SK-N-SH (cell line): ENCODE data around the gene TBX20. TPM values are rescaled to one million over a fixed set of nuclear protein-coding genes. Genes with fewer than 3 reads are reported as not detected.

Source experiments
- CTCF ChIA-PET: fragments of 300-600, 350-600 bp; formaldehyde crosslinking; extraction: SDS; loops from one replicate; lab custom pipeline; 2021; lab: Yijun Ruan, JAX
- POLR2A ChIA-PET: fragments of 350-600 bp; sonication (Branson Sonifier 250); formaldehyde crosslinking; extraction: SDS; loops from one replicate; lab custom pipeline; 2020; ENCODE audit warnings: antibody characterized with exemption, inconsistent platforms; lab: Yijun Ruan, JAX
- DNase-seq: peaks from one replicate; pipeline ENCODE4 v3.0.0; 2012
- H2AFZ ChIP-seq: fragments of 200-600 bp; sonication (generic); 2 replicates; pipeline ENCODE4 v1.8.1; 2016; ENCODE audit warnings: antibody characterized with exemption, mild to moderate bottlenecking, low read depth
- H3F3A ChIP-seq: fragments of 200-600 bp; sonication (generic); replicated peaks from 2 replicates; pipeline ENCODE3; 2016; ENCODE audit warnings: antibody characterized with exemption, mild to moderate bottlenecking; ENCODE audit not compliant: insufficient read depth
- H3K27ac ChIP-seq, 2 experiments: fragments of 200-500 bp in 1 of 2; fragments of 200-600 bp in 1 of 2; sonication (Bioruptor generic) in 1 of 2; sonication (generic), shearing (Covaris generic) in 1 of 2; 2 replicates each; pipeline versions ENCODE4 v1.5.1 to v1.6.1; 2014 to 2016; ENCODE audit warnings: low read depth in 2 of 2, inconsistent platforms in 1 of 2, low read length in 1 of 2, mild to moderate bottlenecking in 1 of 2, mixed read lengths in 1 of 2
- H3K27me3 ChIP-seq: fragments of 200-600 bp; sonication (generic), shearing (Covaris generic); 2 replicates; pipeline ENCODE4 v1.6.1; 2016; ENCODE audit warnings: mixed run types; ENCODE audit not compliant: insufficient read depth
- H3K36me3 ChIP-seq, 2 experiments: fragments of 200-500 bp in 1 of 2; fragments of 200-600 bp in 1 of 2; sonication (Bioruptor generic) in 1 of 2; sonication (generic) in 1 of 2; replicated peaks in 1 of 2; 2 replicates each; pipeline versions ENCODE3 to v1.5.1; 2014 to 2016; ENCODE audit warnings: low read length in 1 of 2, mild to moderate bottlenecking in 1 of 2; ENCODE audit not compliant: insufficient read depth in 2 of 2, control insufficient read depth in 1 of 2
- H3K4me1 ChIP-seq, 2 experiments: fragments of 200-500 bp in 1 of 2; fragments of 200-600 bp in 1 of 2; sonication (Bioruptor generic) in 1 of 2; sonication (generic), shearing (Covaris generic) in 1 of 2; 2 replicates each; pipeline versions ENCODE4 v1.5.1 to v1.6.1; 2014 to 2016; ENCODE audit warnings: low read depth in 1 of 2, low read length in 1 of 2, mixed run types in 1 of 2; ENCODE audit not compliant: insufficient read depth in 2 of 2, control insufficient read depth in 1 of 2
- H3K4me2 ChIP-seq: fragments of 200-600 bp; sonication (generic), shearing (Covaris generic); 2 replicates; pipeline ENCODE4 v1.6.1; 2017; ENCODE audit warnings: mixed run types
- H3K4me3 ChIP-seq, 2 experiments: fragments of 200-500 bp in 1 of 2; fragments of 200-600 bp in 1 of 2; sonication (Bioruptor generic) in 1 of 2; sonication (generic), shearing (Covaris generic) in 1 of 2; 2 replicates each; pipeline versions ENCODE4 v1.5.1 to v1.8.1; 2014 to 2016; ENCODE audit warnings: low read depth in 2 of 2, inconsistent platforms in 1 of 2, low read length in 1 of 2, mild to moderate bottlenecking in 1 of 2, mixed read lengths in 1 of 2, moderate library complexity in 1 of 2
- H3K79me2 ChIP-seq: fragments of 200-600 bp; sonication (generic); 2 replicates; pipeline ENCODE4 v1.8.1; 2017; ENCODE audit warnings: mild to moderate bottlenecking; ENCODE audit not compliant: insufficient read depth
- H3K9ac ChIP-seq: fragments of 200-600 bp; sonication (generic); 2 replicates; pipeline ENCODE4 v1.6.1; 2017; ENCODE audit warnings: mixed run types
- H3K9me2 ChIP-seq: fragments of 200-600 bp; sonication (generic); 2 replicates; pipeline ENCODE4 v1.6.1; 2017; ENCODE audit warnings: mixed run types
- H3K9me3 ChIP-seq: fragments of 200-600 bp; sonication (generic); 2 replicates; pipeline ENCODE4 v1.6.1; 2017; ENCODE audit warnings: mixed run types, mild to moderate bottlenecking, moderate library complexity
- H4K20me1 ChIP-seq: fragments of 200-600 bp; sonication (generic); 2 replicates; pipeline ENCODE4 v1.6.1; 2017; ENCODE audit warnings: mild to moderate bottlenecking, mixed run types; ENCODE audit not compliant: insufficient read depth
- CTCF ChIP-seq: fragments of 200-600 bp; sonication (generic); IDR thresholded peaks from 2 replicates; pipeline ENCODE4 v1.6.1; 2017; ENCODE audit warnings: antibody characterized with exemption, mild to moderate bottlenecking, moderate library complexity
- ELF1 ChIP-seq: IDR thresholded peaks from 2 replicates; pipeline ENCODE4 v1.4.0; 2012
- EP300 ChIP-seq, 2 experiments: IDR thresholded peaks; 2 replicates each; pipeline versions ENCODE4 v1.4.0 to v1.6.1; 2012; ENCODE audit warnings: borderline replicate concordance in 1 of 2, low read depth in 1 of 2, low read length in 1 of 2
- EZH2phosphoT487 ChIP-seq: fragments of 200-600 bp; sonication (generic); IDR thresholded peaks from 2 replicates; pipeline ENCODE4 v1.6.1; 2017; ENCODE audit warnings: low read depth, mixed run types, mild to moderate bottlenecking, antibody characterized with exemption, moderate library complexity, borderline replicate concordance
- GABPA ChIP-seq: IDR thresholded peaks from 2 replicates; pipeline ENCODE4 v1.4.0; 2012; ENCODE audit warnings: low read depth, mild to moderate bottlenecking
- GATA2 ChIP-seq: sonication (generic); formaldehyde crosslinking; IDR thresholded peaks from 2 replicates; pipeline ENCODE4 v1.5.0; 2020; ENCODE audit warnings: mild to moderate bottlenecking, missing genetic modification reagents
- IRF3 ChIP-seq: fragments of 150-350 bp; IDR thresholded peaks from 2 replicates; pipeline ENCODE4 v1.6.1; 2016; ENCODE audit warnings: mild to moderate bottlenecking, low read depth, low read length
- JUND ChIP-seq: IDR thresholded peaks from 2 replicates; pipeline ENCODE4 v1.4.0; 2012
- MXI1 ChIP-seq: IDR thresholded peaks from 2 replicates; pipeline ENCODE4 v1.6.1; 2012; ENCODE audit warnings: mild to moderate bottlenecking, low read depth, low read length, improper control_type of control experiment
- NFIC ChIP-seq: IDR thresholded peaks from 2 replicates; pipeline ENCODE4 v1.4.0; 2012; ENCODE audit warnings: borderline replicate concordance
- REST ChIP-seq: IDR thresholded peaks from 2 replicates; pipeline ENCODE4 v1.6.1; 2012; ENCODE audit warnings: mild to moderate bottlenecking, low read depth, low read length, moderate library complexity
- RXRA ChIP-seq: IDR thresholded peaks from 2 replicates; pipeline ENCODE4 v1.4.0; 2012; ENCODE audit warnings: low read depth, mild to moderate bottlenecking, borderline replicate concordance
- SIN3A ChIP-seq: IDR thresholded peaks from 2 replicates; pipeline ENCODE4 v1.6.1; 2012; ENCODE audit warnings: low read depth, mild to moderate bottlenecking, low read length, moderate library complexity, borderline replicate concordance
- SMC3 ChIP-seq: IDR thresholded peaks from 2 replicates; pipeline ENCODE4 v1.6.1; 2012; ENCODE audit warnings: low read depth, low read length, improper control_type of control experiment
- TAF1 ChIP-seq: IDR thresholded peaks from 2 replicates; pipeline ENCODE4 v1.6.1; 2012; ENCODE audit warnings: low read depth, mild to moderate bottlenecking, low read length, moderate library complexity, borderline replicate concordance
- TCF12 ChIP-seq: IDR thresholded peaks from 2 replicates; pipeline ENCODE4 v1.4.0; 2012
- TEAD4 ChIP-seq: IDR thresholded peaks from 2 replicates; pipeline ENCODE4 v1.4.0; 2012; ENCODE audit warnings: mild to moderate bottlenecking, borderline replicate concordance; ENCODE audit not compliant: insufficient read depth
- USF1 ChIP-seq: IDR thresholded peaks from 2 replicates; pipeline ENCODE4 v1.4.0; 2012; ENCODE audit warnings: low read depth, borderline replicate concordance
- WGBS: methylation state at CpG from one replicate; pipeline ENCODE4 v1.1.6; 2017; ENCODE audit warnings: low lambda C conversion rate; 5-methylcytosine and 5-hydroxymethylcytosine counted together
- polyA plus RNA-seq, 3 experiments: library from polyadenylated mRNA; depleted of rRNA; stranded (reverse); fragments of >200 nt; gene quantifications; 2 replicates each; pipeline ENCODE4 v1.2.3, GENCODE V29; 2012
- TF ChIP-seq, protein P1 (sequence below): IDR thresholded peaks from 2 replicates; pipeline ENCODE4 v1.4.0; 2012; ENCODE audit warnings: low read depth, borderline replicate concordance
- TF ChIP-seq, protein P2 (sequence below): fragments of 150-350 bp; IDR thresholded peaks from 2 replicates; pipeline ENCODE4 v1.6.1; 2017; ENCODE audit warnings: antibody characterized with exemption, low read length, low read depth, borderline replicate concordance

The TBX20 gene
- polyA plus RNA-seq, 1 of the 3 experiments (the other 2 are of a cell fraction), result 1.0 TPM

DNA sequence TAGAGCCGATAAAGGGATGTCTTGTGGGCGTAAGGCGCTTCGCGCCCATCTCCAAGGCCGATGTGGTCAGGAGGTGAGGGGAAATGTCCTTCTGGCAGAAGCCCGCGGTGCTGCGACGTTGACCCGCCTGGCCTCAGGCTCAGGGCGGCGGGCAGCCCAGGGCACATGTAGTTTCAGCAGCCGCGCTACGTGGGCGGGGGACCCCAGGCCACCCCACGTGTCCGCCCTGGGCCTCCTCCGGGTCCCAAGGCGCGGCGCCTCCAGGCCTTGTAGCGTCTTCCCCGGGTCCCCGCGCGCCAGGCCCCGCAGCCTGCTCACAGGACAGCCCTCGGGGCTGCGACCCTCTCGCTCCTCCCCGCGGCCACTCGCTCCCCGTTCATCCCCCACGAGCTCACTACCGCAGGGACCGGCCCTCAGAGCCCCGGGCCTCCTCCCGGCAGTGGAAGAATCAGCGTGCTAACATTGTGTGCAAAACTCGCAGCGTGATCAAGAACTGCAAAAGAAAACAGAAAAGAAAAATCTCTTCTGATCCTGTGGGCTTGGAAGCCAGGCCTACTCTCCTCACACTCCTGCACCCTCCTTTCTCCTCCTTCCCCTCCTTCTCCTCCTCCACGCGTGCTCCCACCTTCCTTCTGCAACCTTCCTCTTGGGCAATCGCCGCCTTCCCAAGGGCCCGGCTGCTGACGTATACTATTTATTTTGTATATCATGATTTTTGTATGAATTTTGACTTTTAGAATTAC lies 4.4 kb upstream of the TBX20 start:
- no peaks in the 10 kb centered on the region for H3K9me3 ChIP-seq
- H3F3A ChIP-seq, result no peaks in the 10 kb centered on the region
- no peak overlapping the region for H3K4me3 ChIP-seq
- H3K4me1 ChIP-seq, result peaks cover 0 to 9% of the 10 kb centered on the region in 2 experiments; a peak in 1 of 4 replicates
- POLR2A ChIA-PET, result no interaction called here
- no peaks in the 10 kb centered on the region for H4K20me1 ChIP-seq
- H3K27ac ChIP-seq, result no peak overlapping the region
- no peak overlapping the region for H3K4me2 ChIP-seq
- no peaks in the 10 kb centered on the region for H3K9me2 ChIP-seq
- H3K79me2 ChIP-seq, result peaks cover 3% of the 10 kb centered on the region; the same call in 1 of the 2 replicates
- H3K27me3 ChIP-seq, result no peaks in the 10 kb centered on the region
- H3K9ac ChIP-seq, result no peak overlapping the region
- no peaks in the 10 kb centered on the region for H3K36me3 ChIP-seq
- no peak overlapping the region for H2AFZ ChIP-seq
- DNase-seq, result no peak
- CTCF ChIA-PET, result no interaction called here
- TF ChIP-seq, protein P1, sequence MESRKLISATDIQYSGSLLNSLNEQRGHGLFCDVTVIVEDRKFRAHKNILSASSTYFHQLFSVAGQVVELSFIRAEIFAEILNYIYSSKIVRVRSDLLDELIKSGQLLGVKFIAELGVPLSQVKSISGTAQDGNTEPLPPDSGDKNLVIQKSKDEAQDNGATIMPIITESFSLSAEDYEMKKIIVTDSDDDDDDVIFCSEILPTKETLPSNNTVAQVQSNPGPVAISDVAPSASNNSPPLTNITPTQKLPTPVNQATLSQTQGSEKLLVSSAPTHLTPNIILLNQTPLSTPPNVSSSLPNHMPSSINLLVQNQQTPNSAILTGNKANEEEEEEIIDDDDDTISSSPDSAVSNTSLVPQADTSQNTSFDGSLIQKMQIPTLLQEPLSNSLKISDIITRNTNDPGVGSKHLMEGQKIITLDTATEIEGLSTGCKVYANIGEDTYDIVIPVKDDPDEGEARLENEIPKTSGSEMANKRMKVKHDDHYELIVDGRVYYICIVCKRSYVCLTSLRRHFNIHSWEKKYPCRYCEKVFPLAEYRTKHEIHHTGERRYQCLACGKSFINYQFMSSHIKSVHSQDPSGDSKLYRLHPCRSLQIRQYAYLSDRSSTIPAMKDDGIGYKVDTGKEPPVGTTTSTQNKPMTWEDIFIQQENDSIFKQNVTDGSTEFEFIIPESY, result no peak
- TF ChIP-seq ELF1 (no peak), IRF3 (no peak), MXI1 (no peak), GATA2 (CRISPR knock-in tag) (no peak), RXRA (no peak), TEAD4 (no peak), EP300 (IDR thresholded peaks at IDR 0.05; ENCODE audit: borderline replicate concordance in 1 of 2, low read depth in 1 of 2, low read length in 1 of 2) (no peak), NFIC (no peak), USF1 (no peak), TAF1 (no peak), JUND (no peak), SIN3A (no peak), CTCF (no peak), GABPA (no peak), REST (no peak), TCF12 (no peak), EZH2phosphoT487 (no peak), SMC3 (no peak)
- TF ChIP-seq, protein P2, sequence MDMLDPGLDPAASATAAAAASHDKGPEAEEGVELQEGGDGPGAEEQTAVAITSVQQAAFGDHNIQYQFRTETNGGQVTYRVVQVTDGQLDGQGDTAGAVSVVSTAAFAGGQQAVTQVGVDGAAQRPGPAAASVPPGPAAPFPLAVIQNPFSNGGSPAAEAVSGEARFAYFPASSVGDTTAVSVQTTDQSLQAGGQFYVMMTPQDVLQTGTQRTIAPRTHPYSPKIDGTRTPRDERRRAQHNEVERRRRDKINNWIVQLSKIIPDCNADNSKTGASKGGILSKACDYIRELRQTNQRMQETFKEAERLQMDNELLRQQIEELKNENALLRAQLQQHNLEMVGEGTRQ, result no peak
- 94% methylated on average over 45 of the region's 50 CpGs for WGBS
